NT2/D1 (cell line): ENCODE measurements around the gene MLPH.

Experiments used
- SUZ12 ChIP-seq: IDR thresholded peaks from 2 replicates; pipeline ENCODE4 v1.6.1; 2011; ENCODE audit not compliant: insufficient read length, insufficient read depth; ENCODE audit errors: extremely low read depth
- YY1 ChIP-seq: IDR thresholded peaks from 2 replicates; pipeline ENCODE4 v1.6.1; 2011; ENCODE audit not compliant: insufficient read length, insufficient read depth
- ZNF274 ChIP-seq: IDR thresholded peaks from 2 replicates; pipeline ENCODE4 v1.6.1; 2011; ENCODE audit warnings: mild to moderate bottlenecking, low read depth, low read length

GRCh38 chr2:237573721-237574415 is 86.8 kb downstream of the MLPH start:
- TF ChIP-seq ZNF274 (no peak), SUZ12 (no peak), YY1 (no peak)
